Aorta (tissue), 5 donors: ENCODE data around the gene RAB13. TPM values are rescaled to one million over a fixed set of nuclear protein-coding genes. Genes with fewer than 3 reads are reported as not detected.

ENCODE experiments used
- ATAC-seq: fragments of 200-7000 bp; cut with Tn5 transposase; one replicate; pipeline ENCODE4 v1.9.1; 2022; ENCODE audit warnings: moderate library complexity; ENCODE audit not compliant: low FRiP score
- DNase-seq, 2 donors: peaks; one replicate each; pipeline ENCODE4 v3.0.0-alpha.2; 2020
- H3K27ac ChIP-seq, 2 donors: one replicate each; pipeline ENCODE4 v1.5.1; 2013; ENCODE audit warnings: low read length in 2 of 2, mild to moderate bottlenecking in 2 of 2, moderate library complexity in 2 of 2, control low read depth in 1 of 2, inconsistent platforms in 1 of 2, low read depth in 1 of 2
- H3K27me3 ChIP-seq, 2 donors: one replicate each; pipeline ENCODE4 v1.6.1; 2013; ENCODE audit warnings: control low read depth in 1 of 2, low read length in 1 of 2, mild to moderate bottlenecking in 1 of 2, moderate library complexity in 1 of 2; ENCODE audit not compliant: insufficient read depth in 2 of 2, control insufficient read depth in 1 of 2
- H3K36me3 ChIP-seq, 2 donors: one replicate each; pipeline ENCODE4 v1.6.1; 2013; ENCODE audit warnings: control low read depth in 1 of 2, low read length in 1 of 2, mild to moderate bottlenecking in 1 of 2; ENCODE audit not compliant: insufficient read depth in 2 of 2, control insufficient read depth in 1 of 2
- H3K4me1 ChIP-seq, 2 donors: one replicate each; pipeline ENCODE4 v1.6.1; 2013; ENCODE audit warnings: low read length in 2 of 2, control low read depth in 1 of 2, mild to moderate bottlenecking in 1 of 2, moderate library complexity in 1 of 2; ENCODE audit not compliant: insufficient read depth in 2 of 2, control insufficient read depth in 1 of 2
- H3K4me3 ChIP-seq, 2 donors: one replicate each; pipeline ENCODE4 v1.5.1; 2013; ENCODE audit warnings: low read length in 2 of 2, control low read depth in 1 of 2, mild to moderate bottlenecking in 1 of 2
- H3K9me3 ChIP-seq: one replicate; pipeline ENCODE4 v1.6.1; 2013; ENCODE audit warnings: mild to moderate bottlenecking, low read length; ENCODE audit not compliant: control insufficient read depth
- WGBS, 2 donors: extraction: QIAGEN DNeasy Blood & Tissue Kit; methylation state at CpG; one replicate each; pipeline ENCODE4 v1.1.7; 2013; 5-methylcytosine and 5-hydroxymethylcytosine counted together
- intact Hi-C, 2 donors: fragments of 100-400 bp; cut with DNase I; formaldehyde crosslinking; loops; one replicate each; pipeline versions ENCODE4 v1.14.2 to v1.15.0; 2022
- polyA plus RNA-seq, 2 donors: library from polyadenylated mRNA; stranded (reverse); fragments of 200-250 nt; gene quantifications; one replicate each; pipeline ENCODE4 v1.2.3, GENCODE V29; 2013
- total RNA-seq, 2 donors: library from RNA; stranded (reverse); fragmentation: NEBNext Ultra II Directional; extraction: Animal tissue kit (Norgen Biotek cat#: 25700); gene quantifications; one replicate each; pipeline ENCODE4 v1.2.1, GENCODE V29; 2021
- donor health status: healthy with polysubstance abuse.
- donor health status: Bipolar disorder and iron deficiency.
- donor health status: DM: no; HTN: no; CAD: no.
- donor health status: DM: no; HTN: no; CAD: no.
- donor health status: DM: yes; HTN: yes; CAD: no.

The RAB13 gene
- total and polyA plus RNA-seq, 4 donors: 127 to 643 (median 200) TPM

DNA sequence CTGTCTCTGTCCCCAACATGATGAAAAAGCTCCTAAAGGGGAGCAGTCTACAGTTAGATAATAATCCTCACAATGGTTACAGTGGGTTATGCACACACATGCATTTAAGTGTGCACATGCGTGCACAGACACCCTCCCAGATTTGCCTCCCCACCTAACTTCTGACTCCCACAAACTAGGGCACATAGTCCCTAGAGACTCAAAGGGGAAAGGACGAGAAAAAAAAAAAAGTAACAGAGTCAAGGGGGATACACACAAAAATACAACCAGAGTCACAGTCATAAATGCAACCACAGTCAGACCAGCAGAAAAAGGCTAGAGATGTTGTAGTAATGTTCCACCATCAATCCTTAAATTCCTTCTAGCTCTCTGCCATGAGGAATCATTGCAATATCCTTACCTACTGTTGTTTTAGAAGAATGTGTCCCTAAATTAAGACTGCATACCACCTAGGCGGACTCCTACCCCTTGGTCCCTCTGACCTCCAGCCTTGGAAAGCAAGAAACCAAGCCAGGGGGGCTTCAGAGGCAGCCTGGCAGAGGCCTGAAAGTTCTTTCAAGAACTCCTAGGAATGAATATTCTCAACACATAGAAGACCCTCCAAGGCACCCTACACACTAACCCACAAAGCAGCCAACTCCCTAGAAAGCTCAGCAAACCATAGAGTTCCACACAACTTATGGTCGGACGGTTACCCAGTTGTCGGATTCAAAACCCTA is 29.0 kb downstream of the RAB13 start:
- Histone ChIP-seq H3K9me3 (no peaks in the 10 kb centered on the region), H3K27ac (no peak overlapping the region), H3K27me3 (no peaks in the 10 kb centered on the region), H3K36me3 (peaks cover 0 to 3% of the 10 kb centered on the region in 2 donors), H3K4me1 (peaks cover 0 to 2% of the 10 kb centered on the region in 2 donors), H3K4me3 (peak overlapping the region; percentile 68 to 89)
- no peak for DNase-seq
- intact Hi-C loops: no loop called here
- WGBS, 2 donors: 18 to 22% methylated on average over 6 of the region's 6 CpGs
- no peak for ATAC-seq

DNA sequence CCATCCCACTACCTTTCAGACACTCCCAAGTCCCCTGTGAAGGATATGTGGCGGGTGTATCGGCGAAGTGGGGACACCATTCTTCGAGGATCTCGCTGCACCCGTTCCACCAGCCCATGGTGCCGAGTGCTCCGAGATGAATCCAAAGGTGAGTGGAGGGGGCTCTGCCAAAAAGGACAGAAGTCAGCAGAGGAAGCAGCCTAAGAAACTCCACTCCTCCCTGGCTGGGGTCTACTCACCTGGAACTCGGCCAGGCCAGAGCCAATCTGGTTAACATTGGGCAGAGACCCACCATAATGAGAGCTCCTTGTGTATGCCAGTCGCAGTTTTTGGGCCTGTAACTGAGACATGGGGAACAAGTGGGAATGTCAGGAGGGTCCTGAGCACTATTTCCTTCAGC is 31.3 kb downstream of the RAB13 start:
- ATAC-seq (no peak), DNase-seq (no peak)
- Histone ChIP-seq H3K4me3 (no peak overlapping the region), H3K27ac (no peak overlapping the region), H3K4me1 (no peaks in the 10 kb centered on the region), H3K9me3 (no peaks in the 10 kb centered on the region), H3K27me3 (no peaks in the 10 kb centered on the region), H3K36me3 (peaks cover 0 to 9% of the 10 kb centered on the region in 2 donors)
- intact Hi-C loops: no loop called here
- WGBS, 2 donors: 89 to 92% methylated on average over 10 of the region's 10 CpGs

DNA sequence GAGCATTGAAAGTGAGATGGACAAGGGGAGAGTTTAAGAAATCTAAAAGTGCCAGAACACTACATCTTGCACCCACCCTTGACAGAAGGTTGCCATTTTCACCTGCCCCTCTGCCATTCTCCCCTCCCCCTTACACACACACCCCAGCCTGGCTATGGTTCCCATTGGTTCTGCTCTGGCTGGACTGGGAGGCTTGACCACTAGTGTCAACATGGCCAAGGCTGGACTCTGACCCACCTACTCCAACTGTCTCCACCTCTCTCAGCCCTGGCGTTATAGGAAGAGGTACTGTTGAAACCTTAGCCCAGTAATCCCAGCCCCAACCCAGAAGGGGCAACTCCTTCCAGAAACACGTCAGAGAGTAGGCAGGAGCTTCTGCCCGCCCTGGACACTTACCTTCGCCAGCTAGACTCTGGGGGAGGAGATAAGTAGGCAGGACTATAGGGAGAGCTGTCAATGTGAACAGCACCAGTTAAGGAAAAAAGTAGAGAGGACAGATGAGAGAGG is 32.2 kb downstream of the RAB13 start:
- H3K9me3 ChIP-seq: no peaks in the 10 kb centered on the region
- WGBS, 2 donors: 69 to 74% methylated on average over 4 of the region's 4 CpGs
- H3K4me3 ChIP-seq: no peak overlapping the region
- intact Hi-C loops: no loop called here
- DNase-seq: no peak
- H3K27me3 ChIP-seq: no peaks in the 10 kb centered on the region
- no peaks in the 10 kb centered on the region for H3K4me1 ChIP-seq
- H3K36me3 ChIP-seq: peaks cover 0 to 9% of the 10 kb centered on the region in 2 donors
- ATAC-seq: no peak
- no peak overlapping the region for H3K27ac ChIP-seq

DNA sequence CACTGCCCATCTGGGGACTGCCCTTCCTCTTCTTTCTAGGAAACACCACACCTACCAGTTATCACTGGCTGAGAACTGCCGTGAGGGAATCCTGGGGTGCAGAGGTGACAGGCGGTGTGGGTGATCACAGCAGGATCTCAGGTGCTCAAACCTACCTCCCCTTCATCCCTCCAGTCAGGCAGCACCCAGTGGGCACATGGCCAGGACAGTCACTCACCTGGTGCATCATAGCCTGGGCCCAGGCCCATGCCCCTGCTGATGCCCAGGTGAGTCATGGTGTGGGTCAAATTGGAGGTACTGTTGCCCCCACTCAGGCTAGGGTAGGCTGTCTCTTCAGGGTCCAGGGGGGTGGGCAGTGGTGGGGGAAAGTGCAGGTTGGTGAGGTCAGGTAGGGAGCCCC is 34.3 kb downstream of the RAB13 start:
- no peak overlapping the region for H3K27ac ChIP-seq
- DNase-seq (no peak), ATAC-seq (no peak)
- H3K4me1 ChIP-seq: no peaks in the 10 kb centered on the region
- H3K9me3 ChIP-seq: no peaks in the 10 kb centered on the region
- peaks cover 7 to 10% of the 10 kb centered on the region in 2 donors for H3K36me3 ChIP-seq
- 89 to 92% methylated on average over 2 of the region's 2 CpGs for WGBS, 2 donors
- intact Hi-C loops: no loop called here
- H3K4me3 ChIP-seq: no peak overlapping the region
- no peaks in the 10 kb centered on the region for H3K27me3 ChIP-seq

DNA sequence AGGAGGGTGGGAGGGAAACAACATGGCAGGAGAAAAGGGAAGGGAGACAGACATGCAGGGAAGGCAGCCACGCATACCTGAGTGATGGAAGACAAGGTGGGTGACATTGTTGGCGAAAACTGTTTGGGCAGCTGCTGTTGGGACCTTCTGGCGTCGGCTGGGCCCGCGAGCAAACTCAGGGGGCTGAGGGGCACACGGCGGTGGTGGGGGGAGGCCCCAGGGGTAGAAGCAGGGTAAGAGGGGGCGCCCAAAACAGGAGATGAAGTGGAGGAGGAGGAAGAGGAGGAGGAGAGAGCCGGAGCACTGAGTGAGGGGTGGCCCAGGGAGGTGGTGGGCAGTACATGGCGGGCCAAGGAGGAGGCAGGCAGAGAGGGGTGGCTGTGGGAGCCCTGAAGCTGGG is 35.0 kb downstream of the RAB13 start:
- peaks cover 7 to 10% of the 10 kb centered on the region in 2 donors for H3K36me3 ChIP-seq
- no peak overlapping the region for H3K4me3 ChIP-seq
- H3K9me3 ChIP-seq: no peaks in the 10 kb centered on the region
- H3K27ac ChIP-seq: no peak overlapping the region
- intact Hi-C loops: no loop called here
- no peaks in the 10 kb centered on the region for H3K4me1 ChIP-seq
- 91% methylated on average over 11 of the region's 11 CpGs for WGBS, 2 donors
- ATAC-seq: no peak
- no peaks in the 10 kb centered on the region for H3K27me3 ChIP-seq
- no peak for DNase-seq

DNA sequence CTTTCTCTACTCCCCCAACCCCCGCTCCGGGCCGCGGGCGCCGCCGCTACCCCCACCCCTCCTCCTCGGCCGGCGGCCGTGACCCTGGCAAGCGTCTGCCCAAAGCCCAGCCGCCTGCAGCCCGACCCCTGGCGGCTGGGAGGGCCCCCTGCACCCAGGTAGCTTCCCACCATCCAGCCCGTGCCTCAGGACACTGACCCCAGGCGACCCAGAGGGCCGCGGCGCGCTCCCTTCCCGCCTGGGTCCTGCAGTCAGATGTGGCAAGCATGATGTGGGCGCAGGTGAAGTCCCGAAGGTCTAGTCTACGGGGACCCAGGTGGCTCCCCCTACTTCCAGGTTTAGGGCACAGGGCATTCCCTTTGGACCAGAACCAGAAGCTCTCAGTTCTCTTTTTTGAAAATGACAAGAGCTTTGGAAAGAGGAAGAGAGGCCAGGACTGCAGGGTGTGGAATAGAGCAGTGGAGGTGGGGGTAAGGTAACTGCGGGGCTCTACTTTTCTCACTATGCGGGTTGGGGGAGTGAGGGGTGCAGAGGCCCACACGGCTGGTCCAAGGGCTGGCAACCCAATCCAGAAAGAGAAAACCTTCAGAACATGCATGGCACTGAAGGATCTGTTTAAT is 39.4 kb downstream of the RAB13 start, which contains the start of gene DENND4B:
Gene DENND4B (minus strand): TSS at position 97 of the 620 bp plus-strand sequence. CDS start 2,344 bp downstream, outside the sequence.
- ATAC-seq: peak; percentile 92
- H3K27me3 ChIP-seq: no peaks in the 10 kb centered on the region
- H3K36me3 ChIP-seq: peaks cover 7 to 9% of the 10 kb centered on the region in 2 donors
- intact Hi-C loops: loop anchor here (2.0 to 5.0 kb wide), 3 partner anchors 36 to 149 kb away; no protein-coding TSS in a partner anchor
- no peaks in the 10 kb centered on the region for H3K4me1 ChIP-seq
- H3K27ac ChIP-seq: peak within 1 kb of the TSS; percentile 47 to 76
- peak; percentile 92 to 94 for DNase-seq
- 8% methylated on average over 26 to 28 of the region's 28 CpGs for WGBS, 2 donors
- H3K4me3 ChIP-seq: peak within 1 kb of the TSS; percentile 93 to 97
- H3K9me3 ChIP-seq: no peaks in the 10 kb centered on the region

DNA sequence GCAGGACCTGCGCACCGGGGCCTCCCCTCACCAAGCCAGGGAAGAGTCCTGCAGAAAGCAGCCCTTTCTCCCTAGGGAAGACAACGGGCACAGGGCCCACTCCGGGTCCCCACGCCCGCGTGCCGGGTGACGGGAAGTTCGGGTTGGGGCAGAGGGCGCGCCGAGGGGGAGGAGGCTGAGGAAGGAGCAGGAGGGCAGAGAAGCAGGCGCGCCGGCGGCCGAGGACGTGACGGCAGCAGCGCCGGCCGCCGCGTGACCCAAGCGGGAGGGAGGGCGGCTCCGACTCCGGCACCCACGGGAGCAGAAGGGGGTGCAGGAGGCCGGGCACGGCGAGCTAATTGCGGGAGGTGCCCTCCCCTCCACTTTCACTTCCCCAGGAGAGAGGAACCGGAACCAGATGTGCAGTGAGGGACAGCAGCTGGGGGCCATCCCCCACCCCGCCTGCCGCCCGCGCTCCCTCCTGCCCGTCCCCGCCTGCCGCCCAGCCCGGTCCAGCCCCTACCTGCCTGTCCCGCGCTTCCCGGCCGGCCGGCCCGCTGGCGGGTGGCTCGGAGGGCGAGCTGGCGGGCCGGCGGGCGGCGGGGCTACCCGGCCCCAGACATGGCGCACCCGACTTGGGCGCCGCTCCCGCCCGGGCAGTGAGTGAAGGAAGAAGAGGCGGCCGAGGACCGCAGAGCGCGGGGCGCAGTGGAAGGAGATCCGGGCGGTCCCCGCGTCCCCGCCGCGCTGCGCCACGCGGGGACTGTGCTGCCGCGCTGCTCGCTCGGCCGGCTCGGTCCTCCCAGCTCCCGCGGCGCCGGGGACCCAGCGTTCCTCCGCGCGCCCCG is 40.1 kb downstream of the RAB13 start:
- H3K27ac ChIP-seq: peak overlapping the region; percentile 47 to 76
- no peaks in the 10 kb centered on the region for H3K4me1 ChIP-seq
- H3K27me3 ChIP-seq: no peaks in the 10 kb centered on the region
- no peaks in the 10 kb centered on the region for H3K9me3 ChIP-seq
- ATAC-seq (peak; percentile 91), DNase-seq (peak; percentile 95 to 96)
- peaks cover 2 to 7% of the 10 kb centered on the region in 2 donors for H3K36me3 ChIP-seq
- peak overlapping the region; percentile 93 to 97 for H3K4me3 ChIP-seq
- intact Hi-C loops: loop anchor here (1.0 to 5.0 kb wide), 4 partner anchors 23 to 149 kb away; no protein-coding TSS in a partner anchor
- 0 to 1% methylated on average over 44 to 95 of the region's 95 CpGs for WGBS, 2 donors

DNA sequence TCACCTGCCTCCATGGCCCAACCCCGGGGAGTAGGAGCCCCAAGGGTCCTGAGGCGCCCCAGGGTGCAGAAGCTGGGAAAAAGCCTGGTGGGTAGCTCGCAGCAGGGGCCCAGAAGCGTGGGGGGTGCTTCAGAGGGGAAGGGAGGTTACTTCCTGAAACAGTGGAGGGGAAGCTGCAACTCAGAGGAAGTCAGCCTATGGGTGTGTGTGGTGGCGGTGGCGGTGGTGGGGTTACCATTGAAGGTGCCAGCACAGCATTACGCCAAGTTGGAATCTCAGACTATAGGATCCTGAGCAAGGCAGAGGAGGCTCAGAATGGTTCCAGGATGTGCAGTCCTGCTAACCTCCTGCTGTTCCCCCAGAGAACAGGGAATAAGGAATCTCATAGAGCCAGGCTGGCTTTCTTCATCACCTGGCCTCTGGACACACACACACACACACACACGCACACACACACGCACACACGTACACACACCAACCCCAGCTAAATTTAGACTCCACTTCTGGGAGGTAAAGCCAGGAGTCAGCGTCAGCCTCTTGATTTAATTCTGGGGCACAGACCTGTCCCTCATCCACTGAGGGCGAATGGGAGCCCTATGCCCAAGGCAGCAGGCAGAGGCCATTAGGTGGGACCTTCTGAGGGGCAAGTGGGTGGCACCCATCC is 40.9 kb downstream of the RAB13 start:
- H3K4me1 ChIP-seq: no peaks in the 10 kb centered on the region
- ATAC-seq (peak; percentile 63), DNase-seq (peak in 1 of 2 donors; percentile 83)
- peak overlapping the region; percentile 93 to 97 for H3K4me3 ChIP-seq
- intact Hi-C loops: loop anchor here (1.0 to 5.0 kb wide), 3 partner anchors 22 to 148 kb away; no protein-coding TSS in a partner anchor
- no peaks in the 10 kb centered on the region for H3K27me3 ChIP-seq
- 37 to 41% methylated on average over 12 of the region's 12 CpGs for WGBS, 2 donors
- H3K36me3 ChIP-seq: peaks cover 2 to 7% of the 10 kb centered on the region in 2 donors
- no peaks in the 10 kb centered on the region for H3K9me3 ChIP-seq
- peak overlapping the region; percentile 17 to 76 for H3K27ac ChIP-seq
